Neutrophil (primary cell): ENCODE data around the gene TMEM120B.
A peak's percentile ranks its signal among the peaks of the same experiment; 100 is the strongest.

Source experiments
- H3K27ac ChIP-seq: fragments of 200-600 bp; sonication (generic); 2 replicates; pipeline ENCODE4 v1.5.1; 2016; ENCODE audit warnings: mild to moderate bottlenecking, moderate library complexity
- H3K27me3 ChIP-seq: fragments of 200-600 bp; sonication (generic); 2 replicates; pipeline ENCODE4 v1.6.0; 2016; ENCODE audit warnings: mild to moderate bottlenecking
- H3K36me3 ChIP-seq: fragments of 200-600 bp; sonication (generic); 2 replicates; pipeline ENCODE4 v1.5.1; 2017
- H3K4me1 ChIP-seq, 2 experiments: fragments of 200-600 bp in 1 of 2; sonication (generic) in 1 of 2; 1 replicate in 1 of 2; 2 replicates in 1 of 2; pipeline versions ENCODE4 v1.5.1 to v1.6.1; 2013 to 2016; ENCODE audit warnings: low read depth in 1 of 2, low read length in 1 of 2, mild to moderate bottlenecking in 1 of 2, moderate library complexity in 1 of 2; ENCODE audit not compliant: control insufficient read depth in 1 of 2, insufficient read depth in 1 of 2
- H3K4me3 ChIP-seq, 2 experiments: fragments of 200-600 bp in 1 of 2; sonication (generic) in 1 of 2; 1 replicate in 1 of 2; 2 replicates in 1 of 2; pipeline ENCODE4 v1.5.1; 2013 to 2016; ENCODE audit warnings: low read depth in 1 of 2, low read length in 1 of 2, mild to moderate bottlenecking in 1 of 2, moderate library complexity in 1 of 2
- H3K9me3 ChIP-seq: fragments of 200-600 bp; sonication (generic); 2 replicates; pipeline ENCODE4 v1.5.1; 2016
- CTCF ChIP-seq: fragments of 200-600 bp; sonication (generic); IDR thresholded peaks from 2 replicates; pipeline ENCODE4 v1.5.1; 2016; ENCODE audit warnings: antibody characterized with exemption

The TMEM120B gene

GRCh38 chr12:121803861-121804416, 91.4 kb downstream of the TMEM120B start, which contains the start of gene SETD1B:
Gene SETD1B, plus strand, starts transcription at chr12:121804009. Its CDS starts 729 bp downstream, at chr12:121804738.
- H3K9me3 ChIP-seq = no peaks in the 10 kb centered on the region
- peaks cover 55 to 60% of the 10 kb centered on the region in 2 experiments for H3K4me1 ChIP-seq
- peak within 1 kb of the TSS; percentile 100 for H3K27ac ChIP-seq
- peak within 1 kb of the TSS; percentile 84 to 95 for H3K4me3 ChIP-seq
- no peak for TF ChIP-seq CTCF
- H3K27me3 ChIP-seq = no peaks in the 10 kb centered on the region
- peaks cover 22% of the 10 kb centered on the region for H3K36me3 ChIP-seq

GRCh38 chr12:121804417-121805111, 92.0 kb downstream of the TMEM120B start:
- no peak for TF ChIP-seq CTCF
- Histone ChIP-seq H3K36me3 (peaks cover 28% of the 10 kb centered on the region), H3K4me3 (peak overlapping the region; percentile 84), H3K27ac (peak overlapping the region; percentile 100), H3K4me1 (peaks cover 50 to 58% of the 10 kb centered on the region in 2 experiments), H3K27me3 (no peaks in the 10 kb centered on the region), H3K9me3 (no peaks in the 10 kb centered on the region)

- Histone ChIP-seq H3K36me3 (peaks cover 36% of the 10 kb centered on the region), H3K27me3 (no peaks in the 10 kb centered on the region), H3K27ac (peak overlapping the region; percentile 100), H3K9me3 (no peaks in the 10 kb centered on the region), H3K4me1 (peaks cover 49 to 61% of the 10 kb centered on the region in 2 experiments), H3K4me3 (peak overlapping the region; percentile 84)
- no peak for TF ChIP-seq CTCF
These were observed 92.8 kb downstream of the TMEM120B start for GRCh38 chr12:121805171-121806008.

- peak; percentile 16 for TF ChIP-seq CTCF
- no peaks in the 10 kb centered on the region for H3K27me3 ChIP-seq
- peaks cover 52 to 66% of the 10 kb centered on the region in 2 experiments for H3K4me1 ChIP-seq
- H3K27ac ChIP-seq = peak overlapping the region; percentile 100
- H3K9me3 ChIP-seq = no peaks in the 10 kb centered on the region
- peaks cover 43% of the 10 kb centered on the region for H3K36me3 ChIP-seq
- peak overlapping the region; percentile 84 for H3K4me3 ChIP-seq
These were observed 93.5 kb downstream of the TMEM120B start for GRCh38 chr12:121806009-121806545.
